Urothelium cell line (cell line): ENCODE measurements around the gene FRMD5.

Experiments
- DNase-seq: peaks from one replicate; pipeline ENCODE4 v3.0.0; 2011; ENCODE audit warnings: low spot score, mixed read lengths
- FAIRE-seq: peaks from 2 replicates; lab custom pipeline; 2011; peaks lifted over from hg19 to GRCh38; lab: Jason Lieb, UNC

The FRMD5 gene

GRCh38 chr15:44163370-44163769 lies 31.7 kb downstream of the FRMD5 start:
- FAIRE-seq (no peak), DNase-seq (no peak)

GRCh38 chr15:44160796-44161195 lies 34.3 kb downstream of the FRMD5 start:
- FAIRE-seq, result no peak
- no peak for DNase-seq

- no peak for FAIRE-seq
- no peak for DNase-seq
Measured at GRCh38 chr15:44159492-44159891, 35.6 kb downstream of the FRMD5 start.

GRCh38 chr15:44158111-44158510 lies 37.0 kb downstream of the FRMD5 start:
- no peak for FAIRE-seq

GRCh38 chr15:44157679-44158078 lies 37.4 kb downstream of the FRMD5 start:
- DNase-seq (peak; percentile 63), FAIRE-seq (no peak)

More at GRCh38 chr15:44158111-44158510, 37.0 kb downstream of the FRMD5 start:
- no peak for DNase-seq

- no peak for DNase-seq
- no peak for FAIRE-seq
Measured at GRCh38 chr15:44153352-44153751, 41.7 kb downstream of the FRMD5 start.

- DNase-seq (no peak), FAIRE-seq (no peak)
Measured at GRCh38 chr15:44149224-44149623, 45.8 kb downstream of the FRMD5 start.

- DNase-seq (no peak), FAIRE-seq (no peak)
Measured at GRCh38 chr15:44148580-44148979, 46.5 kb downstream of the FRMD5 start.

- FAIRE-seq (no peak), DNase-seq (no peak)
Measured at GRCh38 chr15:44147636-44148035, 47.4 kb downstream of the FRMD5 start.

- FAIRE-seq (no peak), DNase-seq (no peak)
Measured at GRCh38 chr15:44145495-44145894, 49.6 kb downstream of the FRMD5 start.

- DNase-seq (no peak), FAIRE-seq (no peak)
Measured at GRCh38 chr15:44144992-44145391, 50.1 kb downstream of the FRMD5 start.

GRCh38 chr15:44144184-44144583 lies 50.9 kb downstream of the FRMD5 start:
- FAIRE-seq, result no peak
- DNase-seq, result no peak

- peak; percentile 12 for DNase-seq
- no peak for FAIRE-seq
Measured at GRCh38 chr15:44137750-44138149, 57.3 kb downstream of the FRMD5 start.

GRCh38 chr15:44136991-44137477 lies 58.0 kb downstream of the FRMD5 start:
- FAIRE-seq, result no peak
- DNase-seq, result no peak

GRCh38 chr15:44132057-44132456 lies 63.0 kb downstream of the FRMD5 start:
- no peak for FAIRE-seq
- DNase-seq, result no peak

- FAIRE-seq, result no peak
- no peak for DNase-seq
Measured at GRCh38 chr15:44130778-44131177, 64.3 kb downstream of the FRMD5 start.

GRCh38 chr15:44129911-44130310 lies 65.2 kb downstream of the FRMD5 start:
- no peak for FAIRE-seq
- no peak for DNase-seq

- no peak for DNase-seq
- no peak for FAIRE-seq
Measured at GRCh38 chr15:44128443-44128842, 66.6 kb downstream of the FRMD5 start.

- DNase-seq (no peak), FAIRE-seq (no peak)
Measured at GRCh38 chr15:44125879-44126278, 69.2 kb downstream of the FRMD5 start.

- DNase-seq, result peak; percentile 43
Measured at GRCh38 chr15:44102675-44103254, 92.3 kb downstream of the FRMD5 start.

GRCh38 chr15:44101944-44102343 lies 93.1 kb downstream of the FRMD5 start:
- FAIRE-seq, result peak; percentile 52
- DNase-seq, result peak; percentile 15

More at GRCh38 chr15:44102675-44103254, 92.3 kb downstream of the FRMD5 start:
- FAIRE-seq, result no peak

GRCh38 chr15:44101286-44101685 lies 93.8 kb downstream of the FRMD5 start:
- DNase-seq, result no peak
- no peak for FAIRE-seq

GRCh38 chr15:44099671-44100070 lies 95.4 kb downstream of the FRMD5 start:
- FAIRE-seq (no peak), DNase-seq (no peak)
